Tibial nerve (tissue), 4 donors: ENCODE data around the gene RPLP2.

Experiments used
- CTCF ChIP-seq, 5 experiments: fragments of 200-600 bp in 3 of 5; fragments of 450-650 bp in 2 of 5; sonication (generic) in 3 of 5; IDR thresholded peaks; one replicate each; pipeline ENCODE4 v1.5.1; 2016 to 2019; ENCODE audit warnings: antibody characterized with exemption in 5 of 5, mild to moderate bottlenecking in 3 of 5, moderate library complexity in 2 of 5
- EP300 ChIP-seq, 2 donors: sonication (generic); formaldehyde crosslinking; IDR thresholded peaks; one replicate each; pipeline ENCODE4 v1.6.1; 2017; ENCODE audit warnings: antibody characterized with exemption in 2 of 2, mild to moderate bottlenecking in 1 of 2
- POLR2A ChIP-seq, 2 donors: fragments of 450-650 bp; IDR thresholded peaks; one replicate each; pipeline ENCODE4 v1.6.1; 2017; ENCODE audit warnings: antibody characterized with exemption in 2 of 2, mild to moderate bottlenecking in 2 of 2, moderate library complexity in 2 of 2

DNA sequence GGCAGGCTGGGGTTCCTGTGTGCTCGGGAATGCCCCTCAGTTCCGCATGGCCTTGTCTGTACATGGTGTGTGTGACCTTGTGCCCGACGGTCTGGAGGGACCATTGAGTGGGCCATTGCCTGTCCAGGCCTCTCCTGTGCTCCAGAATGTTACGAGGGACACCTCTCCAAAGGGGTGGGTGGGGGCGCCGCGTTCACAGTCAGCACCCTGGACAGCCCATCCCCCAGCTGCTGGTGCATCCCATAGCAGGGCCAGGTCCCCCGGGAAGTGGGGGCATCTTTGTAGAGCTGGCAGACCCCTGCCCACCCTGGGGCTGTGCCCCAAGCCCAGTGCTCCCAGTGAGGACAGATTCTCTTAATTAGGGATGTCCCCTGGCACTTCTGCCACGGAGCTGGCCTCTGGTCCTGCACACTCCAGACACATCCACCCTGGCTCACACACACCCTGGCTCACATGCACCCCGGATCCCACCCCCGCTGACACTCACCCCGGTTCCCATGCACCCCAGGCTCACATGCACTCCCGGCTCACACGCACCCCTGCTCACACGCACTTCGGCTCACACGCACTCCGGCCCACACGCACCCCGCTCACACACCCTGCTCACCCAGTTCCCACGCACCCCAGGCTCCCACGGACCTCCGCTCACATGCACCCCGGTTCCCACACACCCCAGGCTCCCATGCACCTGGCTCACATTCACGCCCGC, 48.4 kb downstream of the RPLP2 start:
- TF ChIP-seq CTCF (IDR thresholded peaks at IDR 0.05) (no peak), POLR2A (IDR thresholded peaks at IDR 0.05) (no peak), EP300 (IDR thresholded peaks at IDR 0.05) (no peak)
